ENCODE data around the gene SHB.

GRCh38 chr9:38019731-38020130, 49.3 kb downstream of the SHB start:
- TF ChIP-seq CTCF (IDR thresholded peaks at IDR 0.05; ENCODE audit: low read depth, low read length) (no peak), EZH2phosphoT487 (IDR thresholded peaks at IDR 0.05; ENCODE audit: low read depth) (no peak)
